Measurements from ENCODE around the gene DPEP1. TPM values are rescaled to one million over a fixed set of nuclear protein-coding genes. Genes with fewer than 3 reads are reported as not detected.

DPEP1 gene
- total and polyA plus RNA-seq, 2 experiments from 2014 or later: 1.7 to 2.3 TPM

DNA sequence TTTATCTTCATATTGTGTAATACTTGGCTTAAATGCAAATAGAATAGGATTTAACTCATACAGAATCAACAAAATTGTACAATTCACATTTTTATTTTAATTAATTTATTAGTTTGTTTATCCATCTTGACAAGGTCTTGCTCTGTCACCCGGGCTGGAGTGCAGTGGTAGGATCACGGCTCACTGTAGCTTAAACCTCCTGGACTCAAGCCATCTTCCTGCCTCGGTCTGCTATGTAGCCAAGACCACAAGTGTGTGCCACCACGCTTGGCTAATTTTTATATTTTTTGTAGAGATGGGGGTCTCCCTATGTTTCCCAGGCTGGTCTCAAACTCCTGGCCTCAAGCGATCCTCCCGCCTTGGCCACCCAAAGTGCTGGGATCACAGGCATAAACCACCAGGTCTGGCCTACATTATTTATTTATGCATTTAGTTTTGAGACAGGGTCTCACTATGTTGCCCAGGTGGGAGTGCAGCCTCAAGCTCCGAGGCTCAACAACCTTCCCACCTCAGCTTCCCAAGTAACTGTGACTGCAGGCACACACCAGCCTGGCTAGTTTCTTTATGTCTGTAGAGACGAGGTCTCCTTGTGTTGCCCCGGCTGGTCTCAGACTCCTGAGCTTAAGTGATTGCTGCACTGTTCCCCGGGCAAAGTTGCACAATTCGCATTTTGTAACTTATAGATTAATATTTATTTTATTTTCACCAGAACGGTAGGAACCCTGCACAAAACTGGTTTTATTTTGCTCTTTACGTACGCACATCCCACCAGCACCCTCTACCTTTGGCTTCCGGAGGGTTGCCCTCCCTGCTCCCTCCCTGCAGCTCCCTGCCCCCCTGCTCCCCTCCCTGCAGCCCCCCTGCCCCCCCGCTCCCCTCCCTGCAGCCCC is 4.9 kb downstream of the DPEP1 start:
- H3K4me2 ChIP-seq: no peak overlapping the region
- no peaks in the 10 kb centered on the region for H4K20me1 ChIP-seq (replicated peaks; ENCODE audit: insufficient read depth)
- no peak overlapping the region for H3K4me3 ChIP-seq
- Mint-ChIP-seq H3K27ac (no peak overlapping the region), H3K4me3 (no peak overlapping the region), H3K4me1 (peaks cover 9% of the 10 kb centered on the region), H3K9me3 (peaks cover 3% of the 10 kb centered on the region; the same call in 2 of the 3 replicates), H3K36me3 (ENCODE audit: low read depth) (no peaks in the 10 kb centered on the region; the same call in 2 of the 3 replicates), H3K27me3 (ENCODE audit: insufficient read depth, low read depth, poor library complexity) (peaks cover 19% of the 10 kb centered on the region)
- peaks cover 2% of the 10 kb centered on the region; the same call in 1 of the 2 replicates for H3F3A ChIP-seq (replicated peaks; ENCODE audit: low read depth)
- H3K36me3 ChIP-seq (ENCODE audit: insufficient read depth): no peaks in the 10 kb centered on the region
- H2AFZ ChIP-seq: no peak overlapping the region
- TF ChIP-seq, protein P1, sequence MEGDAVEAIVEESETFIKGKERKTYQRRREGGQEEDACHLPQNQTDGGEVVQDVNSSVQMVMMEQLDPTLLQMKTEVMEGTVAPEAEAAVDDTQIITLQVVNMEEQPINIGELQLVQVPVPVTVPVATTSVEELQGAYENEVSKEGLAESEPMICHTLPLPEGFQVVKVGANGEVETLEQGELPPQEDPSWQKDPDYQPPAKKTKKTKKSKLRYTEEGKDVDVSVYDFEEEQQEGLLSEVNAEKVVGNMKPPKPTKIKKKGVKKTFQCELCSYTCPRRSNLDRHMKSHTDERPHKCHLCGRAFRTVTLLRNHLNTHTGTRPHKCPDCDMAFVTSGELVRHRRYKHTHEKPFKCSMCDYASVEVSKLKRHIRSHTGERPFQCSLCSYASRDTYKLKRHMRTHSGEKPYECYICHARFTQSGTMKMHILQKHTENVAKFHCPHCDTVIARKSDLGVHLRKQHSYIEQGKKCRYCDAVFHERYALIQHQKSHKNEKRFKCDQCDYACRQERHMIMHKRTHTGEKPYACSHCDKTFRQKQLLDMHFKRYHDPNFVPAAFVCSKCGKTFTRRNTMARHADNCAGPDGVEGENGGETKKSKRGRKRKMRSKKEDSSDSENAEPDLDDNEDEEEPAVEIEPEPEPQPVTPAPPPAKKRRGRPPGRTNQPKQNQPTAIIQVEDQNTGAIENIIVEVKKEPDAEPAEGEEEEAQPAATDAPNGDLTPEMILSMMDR (conservative IDR thresholded peaks at IDR 0.05; ENCODE audit: low read depth in 2 of 2): no peak
- TF ChIP-seq JUNB (IDR thresholded peaks at IDR 0.05; ENCODE audit: unreplicated experiment) (no peak), ZNF114 (CRISPR knock-in tag; IDR thresholded peaks at IDR 0.05) (no peak), POLR2AphosphoS5 (IDR thresholded peaks at IDR 0.05; ENCODE audit: low read depth) (no peak), CREB1 (CRISPR knock-in tag; IDR thresholded peaks at IDR 0.05; ENCODE audit: low read depth) (no peak)
- TF ChIP-seq, protein P2, sequence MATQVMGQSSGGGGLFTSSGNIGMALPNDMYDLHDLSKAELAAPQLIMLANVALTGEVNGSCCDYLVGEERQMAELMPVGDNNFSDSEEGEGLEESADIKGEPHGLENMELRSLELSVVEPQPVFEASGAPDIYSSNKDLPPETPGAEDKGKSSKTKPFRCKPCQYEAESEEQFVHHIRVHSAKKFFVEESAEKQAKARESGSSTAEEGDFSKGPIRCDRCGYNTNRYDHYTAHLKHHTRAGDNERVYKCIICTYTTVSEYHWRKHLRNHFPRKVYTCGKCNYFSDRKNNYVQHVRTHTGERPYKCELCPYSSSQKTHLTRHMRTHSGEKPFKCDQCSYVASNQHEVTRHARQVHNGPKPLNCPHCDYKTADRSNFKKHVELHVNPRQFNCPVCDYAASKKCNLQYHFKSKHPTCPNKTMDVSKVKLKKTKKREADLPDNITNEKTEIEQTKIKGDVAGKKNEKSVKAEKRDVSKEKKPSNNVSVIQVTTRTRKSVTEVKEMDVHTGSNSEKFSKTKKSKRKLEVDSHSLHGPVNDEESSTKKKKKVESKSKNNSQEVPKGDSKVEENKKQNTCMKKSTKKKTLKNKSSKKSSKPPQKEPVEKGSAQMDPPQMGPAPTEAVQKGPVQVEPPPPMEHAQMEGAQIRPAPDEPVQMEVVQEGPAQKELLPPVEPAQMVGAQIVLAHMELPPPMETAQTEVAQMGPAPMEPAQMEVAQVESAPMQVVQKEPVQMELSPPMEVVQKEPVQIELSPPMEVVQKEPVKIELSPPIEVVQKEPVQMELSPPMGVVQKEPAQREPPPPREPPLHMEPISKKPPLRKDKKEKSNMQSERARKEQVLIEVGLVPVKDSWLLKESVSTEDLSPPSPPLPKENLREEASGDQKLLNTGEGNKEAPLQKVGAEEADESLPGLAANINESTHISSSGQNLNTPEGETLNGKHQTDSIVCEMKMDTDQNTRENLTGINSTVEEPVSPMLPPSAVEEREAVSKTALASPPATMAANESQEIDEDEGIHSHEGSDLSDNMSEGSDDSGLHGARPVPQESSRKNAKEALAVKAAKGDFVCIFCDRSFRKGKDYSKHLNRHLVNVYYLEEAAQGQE (IDR thresholded peaks at IDR 0.05; ENCODE audit: unreplicated experiment): no peak
- TF ChIP-seq, protein P3, sequence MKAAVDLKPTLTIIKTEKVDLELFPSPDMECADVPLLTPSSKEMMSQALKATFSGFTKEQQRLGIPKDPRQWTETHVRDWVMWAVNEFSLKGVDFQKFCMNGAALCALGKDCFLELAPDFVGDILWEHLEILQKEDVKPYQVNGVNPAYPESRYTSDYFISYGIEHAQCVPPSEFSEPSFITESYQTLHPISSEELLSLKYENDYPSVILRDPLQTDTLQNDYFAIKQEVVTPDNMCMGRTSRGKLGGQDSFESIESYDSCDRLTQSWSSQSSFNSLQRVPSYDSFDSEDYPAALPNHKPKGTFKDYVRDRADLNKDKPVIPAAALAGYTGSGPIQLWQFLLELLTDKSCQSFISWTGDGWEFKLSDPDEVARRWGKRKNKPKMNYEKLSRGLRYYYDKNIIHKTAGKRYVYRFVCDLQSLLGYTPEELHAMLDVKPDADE (IDR thresholded peaks at IDR 0.05): no peak
- H3K4me1 ChIP-seq (ENCODE audit: insufficient read depth): no peaks in the 10 kb centered on the region; the same call in 1 of the 2 replicates
- H3K27ac ChIP-seq (ENCODE audit: low read depth): no peak overlapping the region
- no peaks in the 10 kb centered on the region for H3K9me2 ChIP-seq (ENCODE audit: insufficient read depth)
- H3K79me2 ChIP-seq (replicated peaks; ENCODE audit: insufficient read depth): no peaks in the 10 kb centered on the region
- ATAC-seq (no peak), DNase-seq (ENCODE audit: low spot score) (no peak)
- H3K27me3 ChIP-seq (ENCODE audit: insufficient read depth): no peaks in the 10 kb centered on the region

Measured in GM23338 (cell line).